Measurements from ENCODE around the gene COLEC11. TPM values are rescaled to one million over a fixed set of nuclear protein-coding genes. Genes with fewer than 3 reads are reported as not detected.
"Not testable (repeated sequence)": the region's sequence is repeated elsewhere in the genome, so short reads cannot be mapped to it uniquely, and the experiment has no call there.

COLEC11 gene
- total and polyA plus RNA-seq, 2 experiments from 2014 or later, result 1.3 to 1.5 TPM

GRCh38 chr2:3613524-3613905 lies 18.6 kb downstream of the COLEC11 start (continued):
- TF ChIP-seq ZNF462 (CRISPR knock-in tag; IDR thresholded peaks at IDR 0.05) (no peak), EZH2 (IDR thresholded peaks at IDR 0.05; ENCODE audit: low read depth, unreplicated experiment) (no peak), STAT1 (IDR thresholded peaks at IDR 0.05; ENCODE audit: unreplicated experiment) (no peak), POLR2AphosphoS5 (IDR thresholded peaks at IDR 0.05; ENCODE audit: low read depth) (no peak), ETS1 (IDR thresholded peaks at IDR 0.05) (no peak)
- TF ChIP-seq, protein P1, sequence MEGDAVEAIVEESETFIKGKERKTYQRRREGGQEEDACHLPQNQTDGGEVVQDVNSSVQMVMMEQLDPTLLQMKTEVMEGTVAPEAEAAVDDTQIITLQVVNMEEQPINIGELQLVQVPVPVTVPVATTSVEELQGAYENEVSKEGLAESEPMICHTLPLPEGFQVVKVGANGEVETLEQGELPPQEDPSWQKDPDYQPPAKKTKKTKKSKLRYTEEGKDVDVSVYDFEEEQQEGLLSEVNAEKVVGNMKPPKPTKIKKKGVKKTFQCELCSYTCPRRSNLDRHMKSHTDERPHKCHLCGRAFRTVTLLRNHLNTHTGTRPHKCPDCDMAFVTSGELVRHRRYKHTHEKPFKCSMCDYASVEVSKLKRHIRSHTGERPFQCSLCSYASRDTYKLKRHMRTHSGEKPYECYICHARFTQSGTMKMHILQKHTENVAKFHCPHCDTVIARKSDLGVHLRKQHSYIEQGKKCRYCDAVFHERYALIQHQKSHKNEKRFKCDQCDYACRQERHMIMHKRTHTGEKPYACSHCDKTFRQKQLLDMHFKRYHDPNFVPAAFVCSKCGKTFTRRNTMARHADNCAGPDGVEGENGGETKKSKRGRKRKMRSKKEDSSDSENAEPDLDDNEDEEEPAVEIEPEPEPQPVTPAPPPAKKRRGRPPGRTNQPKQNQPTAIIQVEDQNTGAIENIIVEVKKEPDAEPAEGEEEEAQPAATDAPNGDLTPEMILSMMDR (conservative IDR thresholded peaks at IDR 0.05; ENCODE audit: low read depth in 2 of 2), result no peak

DNA sequence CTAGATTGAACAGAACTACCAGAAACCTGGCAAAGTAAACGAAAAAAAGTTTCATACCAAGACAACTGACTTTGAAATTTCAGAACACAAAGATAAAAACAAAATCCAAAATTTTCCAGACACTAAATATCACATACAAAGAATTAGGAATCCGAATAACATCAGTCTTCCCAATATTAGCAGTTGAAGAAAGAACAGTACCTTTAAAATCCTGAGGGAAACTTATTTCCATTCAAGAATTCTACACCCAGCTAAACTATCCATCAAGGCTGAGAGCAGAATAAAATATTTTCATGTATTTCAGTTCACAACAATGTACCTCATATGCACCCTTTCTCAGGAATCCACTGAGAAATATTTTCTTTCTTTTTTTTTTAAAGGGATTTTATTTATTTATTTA lies 19.8 kb downstream of the COLEC11 start:
- not testable (repeated sequence) for H3K4me2 ChIP-seq; H3K36me3 ChIP-seq (ENCODE audit: insufficient read depth); DNase-seq (ENCODE audit: low spot score); H4K20me1 ChIP-seq (replicated peaks; ENCODE audit: insufficient read depth); H3K4me1 Mint-ChIP-seq; H3K4me1 ChIP-seq (ENCODE audit: insufficient read depth); H3K4me3 ChIP-seq; H2AFZ ChIP-seq; H3K27me3 ChIP-seq (ENCODE audit: insufficient read depth); ATAC-seq; H3K27me3 Mint-ChIP-seq (ENCODE audit: insufficient read depth, low read depth, poor library complexity); H3K9me2 ChIP-seq (ENCODE audit: insufficient read depth); H3K79me2 ChIP-seq (replicated peaks; ENCODE audit: insufficient read depth); H3K27ac ChIP-seq (ENCODE audit: low read depth); H3K4me3 Mint-ChIP-seq; H3F3A ChIP-seq (replicated peaks; ENCODE audit: low read depth); H3K27ac Mint-ChIP-seq
- H3K36me3 Mint-ChIP-seq (ENCODE audit: low read depth), result peaks cover 13% of the 10 kb centered on the region; the same call in 2 of the 3 replicates
- peaks cover 31% of the 10 kb centered on the region for H3K9me3 Mint-ChIP-seq

- H3K27me3 Mint-ChIP-seq (ENCODE audit: insufficient read depth, low read depth, poor library complexity); H3K27ac Mint-ChIP-seq; H3K27ac ChIP-seq (ENCODE audit: low read depth); H3K36me3 ChIP-seq (ENCODE audit: insufficient read depth); H3K4me1 ChIP-seq (ENCODE audit: insufficient read depth); H3K4me3 Mint-ChIP-seq; H4K20me1 ChIP-seq (replicated peaks; ENCODE audit: insufficient read depth); H3K4me2 ChIP-seq; DNase-seq (ENCODE audit: low spot score); H3K4me3 ChIP-seq; H3K9me2 ChIP-seq (ENCODE audit: insufficient read depth); H3K79me2 ChIP-seq (replicated peaks; ENCODE audit: insufficient read depth); H3K4me1 Mint-ChIP-seq; ATAC-seq; H3K27me3 ChIP-seq (ENCODE audit: insufficient read depth); H2AFZ ChIP-seq; H3F3A ChIP-seq (replicated peaks; ENCODE audit: low read depth): not testable (repeated sequence)
- peaks cover 13% of the 10 kb centered on the region; the same call in 2 of the 3 replicates for H3K36me3 Mint-ChIP-seq (ENCODE audit: low read depth)
- H3K9me3 Mint-ChIP-seq, result peaks cover 33% of the 10 kb centered on the region
These were observed 20.8 kb downstream of the COLEC11 start for GRCh38 chr2:3615541-3616200.

All from GM23338 (cell line).